Lung (tissue), 12 donors: Measurements from ENCODE around the gene NYNRIN. TPM values are rescaled to one million over a fixed set of nuclear protein-coding genes. Genes with fewer than 3 reads are reported as not detected.

Experiments
- ATAC-seq: fragments of 200-7000 bp; cut with Tn5 transposase; one replicate; pipeline ENCODE4 v1.9.1; 2020; ENCODE audit warnings: moderate number of reproducible peaks; ENCODE audit not compliant: insufficient read depth, low FRiP score
- DNase-seq, 3 donors: peaks; one replicate each; pipeline ENCODE4 v3.0.0-alpha.2; 2013 to 2017
- H3K27ac ChIP-seq, 2 donors: one replicate each; pipeline ENCODE4 v1.5.1; 2013; ENCODE audit warnings: mild to moderate bottlenecking in 2 of 2, moderate library complexity in 2 of 2, control low read depth in 1 of 2, inconsistent platforms in 1 of 2, low read depth in 1 of 2, low read length in 1 of 2
- H3K27me3 ChIP-seq, 3 donors: one replicate each; pipeline ENCODE4 v1.5.1; 2013; ENCODE audit warnings: low read length in 2 of 3; ENCODE audit not compliant: control insufficient read depth in 3 of 3, insufficient read depth in 3 of 3
- H3K36me3 ChIP-seq, 4 donors: one replicate each; pipeline ENCODE4 v1.5.1; 2013; ENCODE audit warnings: low read length in 4 of 4, mild to moderate bottlenecking in 1 of 4, moderate library complexity in 1 of 4; ENCODE audit not compliant: control insufficient read depth in 4 of 4, insufficient read depth in 4 of 4
- H3K4me1 ChIP-seq, 5 donors: one replicate each; pipeline ENCODE4 v1.5.1; 2013; ENCODE audit warnings: low read length in 5 of 5, mild to moderate bottlenecking in 2 of 5, moderate library complexity in 1 of 5; ENCODE audit not compliant: control insufficient read depth in 5 of 5, insufficient read depth in 5 of 5
- H3K4me3 ChIP-seq: one replicate; pipeline ENCODE4 v1.5.1; 2013; ENCODE audit warnings: mild to moderate bottlenecking, control low read depth, moderate library complexity
- H3K9ac ChIP-seq, 2 donors: one replicate each; pipeline ENCODE4 v1.5.1; 2013; ENCODE audit warnings: low read length in 2 of 2, control low read depth in 1 of 2; ENCODE audit not compliant: insufficient read depth in 1 of 2
- H3K9me3 ChIP-seq, 4 donors: one replicate each; pipeline ENCODE4 v1.5.1; 2013; ENCODE audit warnings: low read length in 3 of 4, mild to moderate bottlenecking in 1 of 4, moderate library complexity in 1 of 4; ENCODE audit not compliant: control insufficient read depth in 4 of 4, insufficient read depth in 3 of 4
- WGBS, 2 donors: extraction: QIAGEN DNeasy Blood & Tissue Kit; methylation state at CpG; one replicate each; pipeline ENCODE4 v1.1.7; 2013; 5-methylcytosine and 5-hydroxymethylcytosine counted together
- polyA plus RNA-seq, 2 donors: library from polyadenylated mRNA; stranded (reverse); fragments of 200-250 nt; gene quantifications; one replicate each; pipeline ENCODE4 v1.2.1, GENCODE V29; 2013
- total RNA-seq, 2 donors: library from RNA; depleted of rRNA in 1 of 2; stranded (reverse); fragments of >200 nt in 1 of 2; gene quantifications; one replicate each; pipeline ENCODE4 v1.2.1, GENCODE V29; 2014 to 2021
- TF ChIP-seq, protein P1 (sequence below): IDR thresholded peaks from 2 replicates; pipeline ENCODE4 v1.5.1; 2012; ENCODE audit warnings: mild to moderate bottlenecking; ENCODE audit errors: control extremely low read depth, extremely low read depth
- donor health status: control.
- donor health status: control.
- donor health status: Bipolar disorder and iron deficiency.
- donor health status: healthy.
- donor health status: DM: yes; HTN: yes; CAD: no.

NYNRIN gene
- total and polyA plus RNA-seq, 4 donors = 2.9 to 49.8 (median 10.2) TPM

DNA sequence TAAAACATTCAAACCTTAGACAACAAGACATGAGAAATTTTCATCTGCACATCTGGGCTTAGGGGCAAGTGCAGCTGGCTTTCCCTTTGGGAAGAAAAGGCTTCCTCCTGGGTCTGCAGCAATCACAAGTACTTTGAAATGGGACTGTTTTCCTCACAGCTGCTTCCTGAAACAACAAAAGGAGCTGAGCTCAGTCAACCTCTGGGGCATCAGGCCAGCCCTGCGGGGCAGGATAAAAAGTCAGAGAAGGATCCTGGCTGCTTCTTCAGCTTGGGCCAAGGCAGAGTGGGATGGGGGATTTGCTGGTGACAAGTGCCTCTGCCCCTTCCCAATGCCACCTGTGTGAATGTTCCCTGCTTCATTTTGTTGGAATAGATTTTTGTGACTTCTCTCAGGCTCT lies 59.9 kb downstream of the NYNRIN start:
- no peak for ATAC-seq
- 75 to 80% methylated on average over 1 of the region's 1 CpG for WGBS, 2 donors

DNA sequence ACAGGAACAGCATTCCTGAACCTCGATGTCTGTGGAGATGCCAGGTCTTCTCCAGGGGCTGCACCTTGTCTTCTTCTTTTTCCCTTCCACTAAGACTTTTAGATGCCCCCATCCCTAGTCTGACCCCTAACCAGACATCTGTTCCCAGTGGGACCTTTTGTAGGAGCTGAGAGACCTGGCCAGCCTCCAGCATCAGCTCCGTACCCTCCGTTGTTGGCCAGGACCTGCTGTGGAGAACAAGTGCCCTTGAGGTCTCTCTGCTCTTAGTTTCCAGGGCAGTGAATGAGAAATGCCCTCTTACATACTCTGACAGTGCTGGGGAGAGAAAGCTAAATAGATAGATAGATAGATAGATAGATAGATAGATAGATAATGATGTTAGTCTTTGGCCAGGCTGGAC lies 60.5 kb downstream of the NYNRIN start:
- no peak for DNase-seq
- peaks cover 0 to 1% (median 0%) of the 10 kb centered on the region in 5 donors for H3K4me1 ChIP-seq
- H3K36me3 ChIP-seq = peaks cover 0 to 2% (median under 1%) of the 10 kb centered on the region in 4 donors
- no peak for ATAC-seq
- H3K27me3 ChIP-seq = no peaks in the 10 kb centered on the region
- WGBS, 2 donors = 82 to 92% methylated on average over 3 of the region's 3 CpGs
- H3K9ac ChIP-seq = no peak overlapping the region
- H3K9me3 ChIP-seq = no peaks in the 10 kb centered on the region
- TF ChIP-seq, protein P1, sequence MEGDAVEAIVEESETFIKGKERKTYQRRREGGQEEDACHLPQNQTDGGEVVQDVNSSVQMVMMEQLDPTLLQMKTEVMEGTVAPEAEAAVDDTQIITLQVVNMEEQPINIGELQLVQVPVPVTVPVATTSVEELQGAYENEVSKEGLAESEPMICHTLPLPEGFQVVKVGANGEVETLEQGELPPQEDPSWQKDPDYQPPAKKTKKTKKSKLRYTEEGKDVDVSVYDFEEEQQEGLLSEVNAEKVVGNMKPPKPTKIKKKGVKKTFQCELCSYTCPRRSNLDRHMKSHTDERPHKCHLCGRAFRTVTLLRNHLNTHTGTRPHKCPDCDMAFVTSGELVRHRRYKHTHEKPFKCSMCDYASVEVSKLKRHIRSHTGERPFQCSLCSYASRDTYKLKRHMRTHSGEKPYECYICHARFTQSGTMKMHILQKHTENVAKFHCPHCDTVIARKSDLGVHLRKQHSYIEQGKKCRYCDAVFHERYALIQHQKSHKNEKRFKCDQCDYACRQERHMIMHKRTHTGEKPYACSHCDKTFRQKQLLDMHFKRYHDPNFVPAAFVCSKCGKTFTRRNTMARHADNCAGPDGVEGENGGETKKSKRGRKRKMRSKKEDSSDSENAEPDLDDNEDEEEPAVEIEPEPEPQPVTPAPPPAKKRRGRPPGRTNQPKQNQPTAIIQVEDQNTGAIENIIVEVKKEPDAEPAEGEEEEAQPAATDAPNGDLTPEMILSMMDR = no peak
- H3K4me3 ChIP-seq = no peak overlapping the region
- no peak overlapping the region for H3K27ac ChIP-seq

More for the DNA sequence above, 59.9 kb downstream of the NYNRIN start:
- Histone ChIP-seq H3K4me1 (peaks cover 0 to 1% (median 0%) of the 10 kb centered on the region in 5 donors), H3K27ac (no peak overlapping the region), H3K4me3 (no peak overlapping the region), H3K27me3 (no peaks in the 10 kb centered on the region), H3K9me3 (no peaks in the 10 kb centered on the region), H3K36me3 (peaks cover 0 to 2% (median under 1%) of the 10 kb centered on the region in 4 donors), H3K9ac (no peak overlapping the region)
- TF ChIP-seq, protein P1 = no peak
- DNase-seq = peak in 1 of 3 donors; percentile 18

DNA sequence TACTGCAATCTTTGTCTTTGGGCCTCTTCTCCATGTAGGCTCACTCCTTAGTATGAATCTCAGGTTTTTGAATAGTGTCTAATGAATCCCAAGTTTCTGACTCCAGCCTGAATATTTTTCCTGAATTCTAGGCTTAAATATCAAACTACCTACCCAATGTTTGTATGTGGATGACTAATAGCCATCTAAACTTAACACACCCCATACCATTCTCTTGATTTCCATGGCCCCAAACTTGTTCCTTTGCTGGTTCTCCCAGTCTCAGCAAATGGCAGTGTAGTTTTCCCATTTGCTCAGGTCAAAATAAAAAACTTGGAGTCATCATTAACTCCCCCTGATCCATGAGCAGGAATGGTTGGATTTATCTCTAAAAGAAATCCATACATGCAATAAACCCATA lies 62.5 kb downstream of the NYNRIN start:
- DNase-seq (no peak), ATAC-seq (no peak)
- peaks cover 0 to 1% (median 0%) of the 10 kb centered on the region in 5 donors for H3K4me1 ChIP-seq
- H3K36me3 ChIP-seq = peaks cover 0 to 2% (median under 1%) of the 10 kb centered on the region in 4 donors
- no peaks in the 10 kb centered on the region for H3K27me3 ChIP-seq
- no peaks in the 10 kb centered on the region for H3K9me3 ChIP-seq
- no peak overlapping the region for H3K9ac ChIP-seq
- TF ChIP-seq, protein P1 = no peak
- H3K27ac ChIP-seq = no peak overlapping the region
- no peak overlapping the region for H3K4me3 ChIP-seq
